K562 (cell line): ENCODE results near the gene ADAM22. TPM values are rescaled to one million over a fixed set of nuclear protein-coding genes. Genes with fewer than 3 reads are reported as not detected.

Experiments
- CCAR2 ChIP-seq: fragments of 200-400 bp; formaldehyde crosslinking; IDR thresholded peaks from 2 replicates; pipeline ENCODE4 v1.6.1; 2017; ENCODE audit warnings: mild to moderate bottlenecking, low read depth, low read length
- CSDE1 ChIP-seq, 2 experiments: fragments of 450-650 bp; IDR thresholded peaks; 2 replicates each; pipeline ENCODE4 v1.6.1; 2016; ENCODE audit warnings: mild to moderate bottlenecking in 1 of 2
- ELF1 ChIP-seq: fragments of 200-800 bp; sonication (Bioruptor generic); IDR thresholded peaks from 2 replicates; pipeline ENCODE4 v1.6.1; 2016; ENCODE audit warnings: missing genetic modification characterization, missing compliant biosample characterization
- FOSL1 ChIP-seq: fragments of 200-800 bp; sonication (Bioruptor generic); conservative IDR thresholded peaks from 2 replicates; pipeline ENCODE4 v1.6.1; 2016; ENCODE audit warnings: missing genetic modification characterization, missing compliant biosample characterization
- FOXK2 ChIP-seq, 2 experiments: fragments of 450-650 bp; IDR thresholded peaks in 1 of 2; conservative IDR thresholded peaks in 1 of 2; 2 replicates each; pipeline ENCODE4 v1.6.1; 2016; ENCODE audit warnings: low read depth in 2 of 2, mild to moderate bottlenecking in 1 of 2
- HLTF ChIP-seq: fragments of 450-650 bp; IDR thresholded peaks from 2 replicates; pipeline ENCODE4 v1.6.1; 2016
- MBD2 ChIP-seq: sonication (generic); IDR thresholded peaks from 2 replicates; pipeline ENCODE4 v1.6.1; 2016; ENCODE audit warnings: low read depth, borderline replicate concordance
- NCOA2 ChIP-seq, 2 experiments: fragments of 450-650 bp; IDR thresholded peaks; 2 replicates each; pipeline ENCODE4 v1.6.1; 2018; ENCODE audit warnings: mild to moderate bottlenecking in 2 of 2, moderate library complexity in 1 of 2; ENCODE audit not compliant: partially characterized antibody in 2 of 2
- PHB2 ChIP-seq: fragments of 450-650 bp; IDR thresholded peaks from 2 replicates; pipeline ENCODE4 v1.6.1; 2017; ENCODE audit warnings: low read depth
- ZBTB40 ChIP-seq, 2 experiments: fragments of 450-650 bp in 1 of 2; sonication (generic) in 1 of 2; formaldehyde crosslinking in 1 of 2; IDR thresholded peaks; 2 replicates each; pipeline versions ENCODE4 v1.7.1 to v1.9.0; 2016 to 2022; ENCODE audit warnings: inconsistent platforms in 1 of 2, mild to moderate bottlenecking in 1 of 2, missing genetic modification reagents in 1 of 2
- ZNF140 ChIP-seq: fragments of 250-450 bp; sonication (Bioruptor Pico); IDR thresholded peaks from 2 replicates; pipeline ENCODE4 v1.8.0; 2021; ENCODE audit warnings: moderate library complexity, mild to moderate bottlenecking, inconsistent platforms
- ZNF212 ChIP-seq: fragments of 450-650 bp; formaldehyde crosslinking; IDR thresholded peaks from 2 replicates; pipeline ENCODE4 v1.4.0; 2020; ENCODE audit warnings: mild to moderate bottlenecking
- ZNF316 ChIP-seq: fragments of 450-650 bp; IDR thresholded peaks from 2 replicates; pipeline ENCODE4 v1.6.1; 2016
- ZNF589 ChIP-seq: fragments of 200-800 bp; sonication (Bioruptor generic); IDR thresholded peaks from 2 replicates; pipeline ENCODE4 v1.6.1; 2016; ENCODE audit warnings: low read depth, missing genetic modification characterization, missing compliant biosample characterization
- ZNF766 ChIP-seq: fragments of 200-800 bp; sonication (Bioruptor generic); conservative IDR thresholded peaks from 2 replicates; pipeline ENCODE4 v1.6.1; 2016; ENCODE audit warnings: missing genetic modification characterization, missing compliant biosample characterization
- ZNF830 ChIP-seq: fragments of 250-450 bp; sonication (Bioruptor Pico); IDR thresholded peaks from 2 replicates; pipeline ENCODE4 v1.5.0; 2021; ENCODE audit warnings: mild to moderate bottlenecking
- polyA plus RNA-seq, 8 experiments: library from polyadenylated mRNA; depleted of rRNA in 4 of 8; stranded (reverse) in 5 of 8; unstranded in 3 of 8; fragments of >200 nt; fragmentation: Nextera tagmentation in 2 of 8; fragmentation: Illumina TruSeq in 1 of 8; extraction: Ambion mirVana in 2 of 8; extraction: Trizol in 1 of 8; gene quantifications; 2 replicates each; pipeline versions ENCODE4 v1.2.1 to v1.2.3, GENCODE V29; 2011 to 2014; ENCODE audit warnings: inconsistent platforms in 1 of 8, missing spikeins in 1 of 8
- total RNA-seq, 7 experiments: library from RNA; depleted of rRNA in 6 of 7; stranded (reverse); fragments of >200 nt in 6 of 7; fragmentation: Illumina TruSeq in 2 of 7; extraction: Trizol in 2 of 7; gene quantifications; 2 replicates each; pipeline versions ENCODE4 v1.2.1 to v1.2.3, GENCODE V29; 2011 to 2021; ENCODE audit warnings: low replicate concordance in 1 of 7
- TF ChIP-seq, protein P1 (sequence below): fragments of 450-650 bp; IDR thresholded peaks from 2 replicates; pipeline ENCODE4 v1.6.1; 2017; ENCODE audit warnings: antibody characterized with exemption, mild to moderate bottlenecking

The ADAM22 gene
- total and polyA plus RNA-seq, 9 of the 15 experiments (the other 6 are each of a cell fraction or from before 2014, with no cell fraction given), result 0.01 to 0.58 (median 0.18) TPM

DNA sequence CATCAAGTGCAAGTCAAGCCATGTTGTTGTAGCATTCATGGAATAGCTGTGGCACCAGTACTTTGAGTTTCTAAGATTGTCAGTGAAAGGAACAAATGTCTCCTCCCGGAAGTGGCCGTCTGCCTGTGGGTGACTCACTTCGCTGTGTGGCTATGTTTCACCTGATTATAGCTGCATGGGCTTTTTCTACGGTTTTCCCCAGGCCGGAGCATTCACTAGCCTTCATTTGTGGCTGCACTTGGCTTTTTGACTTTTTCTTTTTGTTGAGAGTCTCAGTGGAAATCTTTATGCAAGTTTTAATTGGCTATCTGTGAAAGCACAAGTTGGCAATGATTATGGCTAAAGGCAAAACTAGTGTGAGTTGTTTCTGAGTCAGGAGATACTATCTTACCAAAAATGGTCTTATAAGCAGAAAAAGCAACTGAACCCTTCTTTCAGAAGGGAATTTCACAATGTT lies 250.8 kb downstream of the ADAM22 start (continued):
- 0 out of 2 replicates have a peak, but pooled peaks have one; percentile 23 for TF ChIP-seq ZBTB40 (IDR thresholded peaks at IDR 0.05)
- no peak for TF ChIP-seq ZBTB40 (CRISPR knock-in tag; IDR thresholded peaks at IDR 0.05)
- no peak for TF ChIP-seq MBD2
- TF ChIP-seq FOXK2 (conservative IDR thresholded peaks at IDR 0.05 in 1 of 2, IDR thresholded peaks at IDR 0.05 in 1 of 2; ENCODE audit: low read depth in 2 of 2), result 0 out of 4 replicates have a peak, but pooled peaks of 1 of the 2 experiments have one; percentile 17
- TF ChIP-seq ZNF589, result peak; percentile 85; the same call in 1 of the 2 replicates
- peak; percentile 72 for TF ChIP-seq ELF1 (tag)
- TF ChIP-seq ZNF316, result 0 out of 2 replicates have a peak, but pooled peaks have one; percentile 21
- no peak for TF ChIP-seq ZNF140 (CRISPR knock-in tag)
- TF ChIP-seq CSDE1 (IDR thresholded peaks at IDR 0.05), result no peak
- TF ChIP-seq HLTF, result no peak
- no peak for TF ChIP-seq CCAR2
- TF ChIP-seq, protein P1, sequence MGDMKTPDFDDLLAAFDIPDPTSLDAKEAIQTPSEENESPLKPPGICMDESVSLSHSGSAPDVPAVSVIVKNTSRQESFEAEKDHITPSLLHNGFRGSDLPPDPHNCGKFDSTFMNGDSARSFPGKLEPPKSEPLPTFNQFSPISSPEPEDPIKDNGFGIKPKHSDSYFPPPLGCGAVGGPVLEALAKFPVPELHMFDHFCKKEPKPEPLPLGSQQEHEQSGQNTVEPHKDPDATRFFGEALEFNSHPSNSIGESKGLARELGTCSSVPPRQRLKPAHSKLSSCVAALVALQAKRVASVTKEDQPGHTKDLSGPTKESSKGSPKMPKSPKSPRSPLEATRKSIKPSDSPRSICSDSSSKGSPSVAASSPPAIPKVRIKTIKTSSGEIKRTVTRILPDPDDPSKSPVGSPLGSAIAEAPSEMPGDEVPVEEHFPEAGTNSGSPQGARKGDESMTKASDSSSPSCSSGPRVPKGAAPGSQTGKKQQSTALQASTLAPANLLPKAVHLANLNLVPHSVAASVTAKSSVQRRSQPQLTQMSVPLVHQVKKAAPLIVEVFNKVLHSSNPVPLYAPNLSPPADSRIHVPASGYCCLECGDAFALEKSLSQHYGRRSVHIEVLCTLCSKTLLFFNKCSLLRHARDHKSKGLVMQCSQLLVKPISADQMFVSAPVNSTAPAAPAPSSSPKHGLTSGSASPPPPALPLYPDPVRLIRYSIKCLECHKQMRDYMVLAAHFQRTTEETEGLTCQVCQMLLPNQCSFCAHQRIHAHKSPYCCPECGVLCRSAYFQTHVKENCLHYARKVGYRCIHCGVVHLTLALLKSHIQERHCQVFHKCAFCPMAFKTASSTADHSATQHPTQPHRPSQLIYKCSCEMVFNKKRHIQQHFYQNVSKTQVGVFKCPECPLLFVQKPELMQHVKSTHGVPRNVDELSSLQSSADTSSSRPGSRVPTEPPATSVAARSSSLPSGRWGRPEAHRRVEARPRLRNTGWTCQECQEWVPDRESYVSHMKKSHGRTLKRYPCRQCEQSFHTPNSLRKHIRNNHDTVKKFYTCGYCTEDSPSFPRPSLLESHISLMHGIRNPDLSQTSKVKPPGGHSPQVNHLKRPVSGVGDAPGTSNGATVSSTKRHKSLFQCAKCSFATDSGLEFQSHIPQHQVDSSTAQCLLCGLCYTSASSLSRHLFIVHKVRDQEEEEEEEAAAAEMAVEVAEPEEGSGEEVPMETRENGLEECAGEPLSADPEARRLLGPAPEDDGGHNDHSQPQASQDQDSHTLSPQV, result peak; percentile 51
- 0 out of 2 replicates have a peak, but pooled peaks have one; percentile 33 for TF ChIP-seq ZNF766
- TF ChIP-seq ZNF212 (CRISPR knock-in tag), result no peak
- no peak for TF ChIP-seq NCOA2 (IDR thresholded peaks at IDR 0.05; ENCODE audit: partially characterized antibody in 2 of 2)
- TF ChIP-seq PHB2, result no peak
- peak; percentile 94 for TF ChIP-seq FOSL1
- TF ChIP-seq ZNF830 (CRISPR knock-in tag), result no peak
